HepG2 (cell line): ENCODE measurements around the gene HDAC4. TPM values are rescaled to one million over a fixed set of nuclear protein-coding genes. Genes with fewer than 3 reads are reported as not detected.

Experiments used
- ATAC-seq: fragments of 200-7000 bp; cut with Tn5 transposase; 3 replicates; pipeline ENCODE4 v1.9.1; 2020; ENCODE audit warnings: mild to moderate bottlenecking, moderate library complexity
- BruUV-seq: library from RNA; stranded (reverse); fragments of 400-500 nt; replicated peaks from 2 replicates; lab custom pipeline; 2021; lab: Mats Ljungman, UMichigan
- CTCF ChIA-PET: fragments of 300-600 bp; formaldehyde crosslinking; extraction: SDS; loops from one replicate; lab custom pipeline; 2021; ENCODE audit warnings: low total read pairs, inconsistent platforms, low intra/inter-chr PET ratio; lab: Yijun Ruan, JAX
- POLR2A ChIA-PET: fragments of 350-600 bp; sonication (Branson Sonifier 250); formaldehyde crosslinking; loops from one replicate; lab custom pipeline; 2020; ENCODE audit warnings: antibody characterized with exemption, inconsistent platforms; lab: Yijun Ruan, JAX
- DNase-seq: peaks from one replicate; pipeline ENCODE4 v3.0.0-alpha.2; 2015; ENCODE audit warnings: low spot score
- FAIRE-seq: peaks from 3 replicates; lab custom pipeline; 2011; peaks lifted over from hg19 to GRCh38; lab: Jason Lieb, UNC
- H2AFZ ChIP-seq: one replicate; pipeline ENCODE4 v1.6.1; 2011; ENCODE audit warnings: low read length, inconsistent platforms
- H3K27ac ChIP-seq: fragments of 300-600 bp; 3 replicates; pipeline ENCODE4 v1.8.0; 2011; ENCODE audit warnings: mixed run types, mild to moderate bottlenecking, mixed read lengths, low read length, inconsistent platforms; ENCODE audit not compliant: insufficient read depth; ENCODE audit errors: extremely low read length
- H3K27me3 ChIP-seq, 2 experiments: fragments of 200-600 bp in 1 of 2; 2 replicates in 1 of 2; 3 replicates in 1 of 2; pipeline versions ENCODE4 v1.6.0 to v1.8.0; 2011; ENCODE audit warnings: low read length in 2 of 2, mild to moderate bottlenecking in 2 of 2, moderate library complexity in 2 of 2, inconsistent platforms in 1 of 2; ENCODE audit not compliant: insufficient read depth in 2 of 2, control insufficient read depth in 1 of 2
- H3K36me3 ChIP-seq, 2 experiments: fragments of 200-600 bp in 1 of 2; replicated peaks in 1 of 2; 2 replicates in 1 of 2; 3 replicates in 1 of 2; pipeline versions ENCODE4 v1.5.1 to v1.8.0; 2011; ENCODE audit warnings: low read length in 2 of 2, inconsistent platforms in 1 of 2; ENCODE audit not compliant: insufficient read depth in 2 of 2, control insufficient read depth in 1 of 2
- H3K4me1 ChIP-seq: 2 replicates; pipeline ENCODE4 v1.5.1; 2012; ENCODE audit warnings: low read length, inconsistent platforms; ENCODE audit not compliant: insufficient read depth
- H3K4me2 ChIP-seq: 2 replicates; pipeline ENCODE4 v1.6.0; 2011; ENCODE audit warnings: low read depth, low read length, inconsistent platforms
- H3K4me3 ChIP-seq, 3 experiments: fragments of 200-600 bp in 1 of 3; sonication (generic), shearing (Covaris generic) in 1 of 3; replicated peaks in 1 of 3; 2 replicates each; pipeline ENCODE4 v1.5.1; 2011 to 2016; ENCODE audit warnings: low read length in 3 of 3, inconsistent platforms in 2 of 3, low read depth in 2 of 3, mild to moderate bottlenecking in 2 of 3, control low read depth in 1 of 3, mixed read lengths in 1 of 3; ENCODE audit not compliant: insufficient read depth in 1 of 3
- H3K79me2 ChIP-seq: one replicate; pipeline ENCODE4 v1.6.1; 2011; ENCODE audit warnings: low read length, inconsistent platforms; ENCODE audit not compliant: insufficient read depth
- H3K9ac ChIP-seq: 2 replicates; pipeline ENCODE4 v1.6.0; 2011; ENCODE audit warnings: mild to moderate bottlenecking, low read depth, low read length, inconsistent platforms; ENCODE audit not compliant: insufficient read depth
- H3K9me3 ChIP-seq: 2 replicates; pipeline ENCODE4 v1.5.1; 2012; ENCODE audit warnings: mild to moderate bottlenecking, low read length
- H4K20me1 ChIP-seq: 2 replicates; pipeline ENCODE4 v1.6.0; 2011; ENCODE audit warnings: inconsistent platforms, mild to moderate bottlenecking, low read length, moderate library complexity; ENCODE audit not compliant: insufficient read depth
- AGO2 ChIP-seq: fragments of 200-400 bp; formaldehyde crosslinking; optimal IDR thresholded peaks from 2 replicates; pipeline ENCODE3; 2017; ENCODE audit warnings: mild to moderate bottlenecking, low read depth, low read length, moderate library complexity
- ATF7-NPFF ChIP-seq: sonication (generic); formaldehyde crosslinking; IDR thresholded peaks from 2 replicates; pipeline ENCODE4 v1.8.1; 2023; ENCODE audit warnings: mild to moderate bottlenecking, low read depth, missing genetic modification reagents, moderate library complexity
- CERS6 ChIP-seq: sonication (generic); formaldehyde crosslinking; IDR thresholded peaks from 2 replicates; pipeline ENCODE4 v1.5.0; 2020; ENCODE audit warnings: missing genetic modification reagents
- CSRNP2 ChIP-seq: sonication (generic); formaldehyde crosslinking; conservative IDR thresholded peaks from 2 replicates; pipeline ENCODE4 v1.8.0; 2022; ENCODE audit warnings: low read depth, missing genetic modification reagents
- GABPB1 ChIP-seq: IDR thresholded peaks from 2 replicates; pipeline ENCODE4 v1.6.1; 2016; ENCODE audit warnings: mild to moderate bottlenecking, missing genetic modification reagents, moderate library complexity, missing compliant biosample characterization
- GATAD2A ChIP-seq: IDR thresholded peaks from 2 replicates; pipeline ENCODE4 v1.6.1; 2016
- HNRNPLL ChIP-seq: fragments of 200-400 bp; formaldehyde crosslinking; IDR thresholded peaks from 2 replicates; pipeline ENCODE4 v1.6.1; 2017; ENCODE audit warnings: mild to moderate bottlenecking, low read depth, low read length; ENCODE audit not compliant: poor library complexity, severe bottlenecking
- HOXA7 ChIP-seq: sonication (generic); formaldehyde crosslinking; IDR thresholded peaks from 2 replicates; pipeline ENCODE4 v1.8.1; 2022; ENCODE audit warnings: mild to moderate bottlenecking, missing genetic modification reagents, moderate library complexity
- KLF15 ChIP-seq: sonication (generic); formaldehyde crosslinking; IDR thresholded peaks from 2 replicates; pipeline ENCODE4 v1.8.1; 2023; ENCODE audit warnings: borderline replicate concordance, mild to moderate bottlenecking, inconsistent platforms, missing genetic modification reagents, mixed read lengths
- RARA ChIP-seq: IDR thresholded peaks from 2 replicates; pipeline ENCODE4 v1.6.1; 2016; ENCODE audit warnings: missing genetic modification reagents, missing compliant biosample characterization
- ZBTB1 ChIP-seq: sonication (generic); formaldehyde crosslinking; IDR thresholded peaks from 2 replicates; pipeline ENCODE4 v1.4.0; 2020; ENCODE audit warnings: missing genetic modification reagents, borderline replicate concordance
- ZC3H4 ChIP-seq: sonication (generic); formaldehyde crosslinking; IDR thresholded peaks from 2 replicates; pipeline ENCODE4 v1.4.0; 2020; ENCODE audit warnings: missing genetic modification reagents, borderline replicate concordance
- ZNF136 ChIP-seq: sonication (generic); formaldehyde crosslinking; IDR thresholded peaks from 2 replicates; pipeline ENCODE4 v1.8.1; 2022; ENCODE audit warnings: low read depth, mild to moderate bottlenecking, moderate library complexity, missing genetic modification reagents
- WGBS: methylation state at CpG from one replicate; pipeline ENCODE4 v1.1.6; 2017; ENCODE audit warnings: low lambda C conversion rate; 5-methylcytosine and 5-hydroxymethylcytosine counted together
- in situ Hi-C: cut with HindIII; loops from 2 replicates; pipeline ENCODE4 v1.10.0; 2017; ENCODE audit warnings: low pct_unique_long_range_greater_than_20kb; ENCODE audit not compliant: extremely low pct_ligation_motif_present
- intact Hi-C: fragments of 100-400 bp; cut with micrococcal nuclease; formaldehyde crosslinking; loops from one replicate; pipeline ENCODE4 v1.10.0; 2022; ENCODE audit not compliant: unreplicated experiment
- polyA plus RNA-seq, 8 experiments: library from polyadenylated mRNA; depleted of rRNA in 3 of 8; stranded (reverse) in 7 of 8; unstranded in 1 of 8; fragments of >200 nt; fragmentation: Illumina TruSeq in 4 of 8; extraction: Trizol in 4 of 8; gene quantifications; 2 replicates each; pipeline versions ENCODE4 v1.2.1 to v1.2.3, GENCODE V29; 2011 to 2016; ENCODE audit warnings: low read depth in 4 of 8, missing spikeins in 1 of 8, mixed read lengths in 1 of 8; ENCODE audit not compliant: insufficient read depth in 1 of 8
- total RNA-seq, 5 experiments: library from RNA; depleted of rRNA; stranded (reverse); fragments of >200 nt; fragmentation: Illumina TruSeq; extraction: Trizol; gene quantifications; 2 replicates each; pipeline ENCODE4 v1.2.3, GENCODE V29; 2016; ENCODE audit warnings: low read depth in 1 of 5

The HDAC4 gene
- total and polyA plus RNA-seq, 2 of the 13 experiments (the other 11 are each of a cell fraction or from before 2014, with no cell fraction given): 10.1 to 11.5 TPM

- intact Hi-C loops (no loop called here), in situ Hi-C loops (no loop called here)
- CTCF ChIA-PET: no interaction called here
- Histone ChIP-seq H3K36me3 (peaks cover 1 to 7% of the 10 kb centered on the region in 2 experiments; a peak in 2 of 5 replicates), H2AFZ (no peak overlapping the region), H3K9me3 (no peaks in the 10 kb centered on the region), H3K79me2 (no peaks in the 10 kb centered on the region), H3K4me2 (no peak overlapping the region), H3K4me3 (no peak overlapping the region), H4K20me1 (no peaks in the 10 kb centered on the region; the same call in 1 of the 2 replicates), H3K4me1 (no peaks in the 10 kb centered on the region), H3K27ac (no peak overlapping the region), H3K9ac (no peak overlapping the region), H3K27me3 (no peaks in the 10 kb centered on the region)
- POLR2A ChIA-PET: no interaction called here
- TF ChIP-seq ZBTB1 (CRISPR knock-in tag) (no peak), CERS6 (CRISPR knock-in tag) (no peak), ATF7-NPFF (no peak), AGO2 (peak; percentile 27), ZC3H4 (CRISPR knock-in tag) (no peak), KLF15 (no peak), GATAD2A (CRISPR knock-in tag) (no peak), HNRNPLL (peak; percentile 12), CSRNP2 (CRISPR knock-in tag) (no peak), RARA (CRISPR knock-in tag) (no peak), ZNF136 (no peak), HOXA7 (CRISPR knock-in tag) (no peak), GABPB1 (CRISPR knock-in tag) (no peak)
- WGBS: 97% methylated on average over 21 of the region's 21 CpGs
- ATAC-seq (no peak; the same call in 2 of the 3 replicates), FAIRE-seq (no peak), DNase-seq (no peak)
- no TSS peak for BruUV-seq
Measured at GRCh38 chr2:239060676-239061075, 340.1 kb downstream of the HDAC4 start.
